K562 (cell line): Measurements from ENCODE around the gene SLC4A2. TPM values are rescaled to one million over a fixed set of nuclear protein-coding genes. Genes with fewer than 3 reads are reported as not detected.

ENCODE experiments used
- ADNP ChIP-seq: fragments of 200-800 bp; sonication (Bioruptor generic); IDR thresholded peaks from 2 replicates; pipeline ENCODE4 v1.6.1; 2016; ENCODE audit warnings: missing genetic modification characterization, missing compliant biosample characterization
- ARID1B ChIP-seq: fragments of 450-650 bp; IDR thresholded peaks from 2 replicates; pipeline ENCODE4 v1.6.1; 2016; ENCODE audit warnings: antibody characterized with exemption, mild to moderate bottlenecking, inconsistent platforms
- ATF2 ChIP-seq: sonication (generic); formaldehyde crosslinking; IDR thresholded peaks from 2 replicates; pipeline ENCODE4 v1.8.1; 2022; ENCODE audit warnings: missing genetic modification reagents
- BRD9 ChIP-seq: fragments of 450-650 bp; IDR thresholded peaks from 2 replicates; pipeline ENCODE4 v1.6.1; 2018; ENCODE audit warnings: low read depth; ENCODE audit not compliant: partially characterized antibody
- GTF2B ChIP-seq: IDR thresholded peaks from 2 replicates; pipeline ENCODE4 v1.6.1; 2011; ENCODE audit not compliant: insufficient read length; ENCODE audit errors: extremely low read depth
- GTF2E2 ChIP-seq: fragments of 200-800 bp; sonication (Bioruptor generic); IDR thresholded peaks from 2 replicates; pipeline ENCODE4 v1.6.1; 2016; ENCODE audit warnings: missing genetic modification characterization, missing compliant biosample characterization
- L3MBTL2 ChIP-seq: fragments of 450-650 bp; IDR thresholded peaks from 2 replicates; pipeline ENCODE4 v1.6.1; 2016; ENCODE audit warnings: mild to moderate bottlenecking, moderate library complexity
- MCM2 ChIP-seq: fragments of 450-650 bp; IDR thresholded peaks from 2 replicates; pipeline ENCODE4 v1.6.1; 2017; ENCODE audit warnings: low read depth, mild to moderate bottlenecking
- NR2C2 ChIP-seq, 2 experiments: fragments of 200-800 bp in 1 of 2; sonication (Bioruptor generic) in 1 of 2; sonication (generic) in 1 of 2; formaldehyde crosslinking in 1 of 2; IDR thresholded peaks; 2 replicates each; pipeline versions ENCODE4 v1.6.1 to v1.8.0; 2016 to 2022; ENCODE audit warnings: mild to moderate bottlenecking in 1 of 2, missing compliant biosample characterization in 1 of 2, missing genetic modification characterization in 1 of 2, missing genetic modification reagents in 1 of 2
- PHB2 ChIP-seq: fragments of 450-650 bp; IDR thresholded peaks from 2 replicates; pipeline ENCODE4 v1.6.1; 2017; ENCODE audit warnings: low read depth
- RB1 ChIP-seq: fragments of 450-650 bp; IDR thresholded peaks from 2 replicates; pipeline ENCODE4 v1.6.1; 2017; ENCODE audit warnings: low read depth, mild to moderate bottlenecking
- RBBP5 ChIP-seq: fragments of 200-600 bp; sonication (generic); IDR thresholded peaks from 2 replicates; pipeline ENCODE4 v1.6.1; 2012; ENCODE audit warnings: borderline replicate concordance, mild to moderate bottlenecking, low read length, control low read depth, inconsistent platforms; ENCODE audit not compliant: insufficient read depth, poor library complexity, severe bottlenecking
- RBM25 ChIP-seq: fragments of 200-400 bp; formaldehyde crosslinking; IDR thresholded peaks from 2 replicates; pipeline ENCODE4 v1.6.1; 2018; ENCODE audit warnings: low read length, low read depth, moderate library complexity; ENCODE audit not compliant: severe bottlenecking
- TEAD1 ChIP-seq, 2 experiments: fragments of 450-650 bp in 1 of 2; sonication (generic) in 1 of 2; formaldehyde crosslinking; IDR thresholded peaks; 2 replicates each; pipeline versions ENCODE4 v1.4.0 to v1.8.0; 2020 to 2022; ENCODE audit warnings: mild to moderate bottlenecking in 2 of 2, missing genetic modification reagents in 1 of 2
- TGIF2 ChIP-seq: sonication (generic); formaldehyde crosslinking; IDR thresholded peaks from 2 replicates; pipeline ENCODE4 v1.8.1; 2022; ENCODE audit warnings: mild to moderate bottlenecking, missing genetic modification reagents, moderate library complexity
- ZBTB49 ChIP-seq: sonication (generic); formaldehyde crosslinking; IDR thresholded peaks from 2 replicates; pipeline ENCODE4 v1.8.0; 2022; ENCODE audit warnings: missing genetic modification reagents, mild to moderate bottlenecking, borderline replicate concordance
- ZFP91 ChIP-seq: sonication (generic); formaldehyde crosslinking; IDR thresholded peaks from 2 replicates; pipeline ENCODE4 v1.8.0; 2022; ENCODE audit warnings: mild to moderate bottlenecking, missing genetic modification reagents
- ZNF507 ChIP-seq: conservative IDR thresholded peaks from 2 replicates; pipeline ENCODE4 v1.6.1; 2017; ENCODE audit warnings: missing genetic modification characterization, missing compliant biosample characterization
- ZNF740 ChIP-seq, 3 experiments: fragments of 200-800 bp in 1 of 3; sonication (Bioruptor generic) in 1 of 3; sonication (generic) in 1 of 3; formaldehyde crosslinking in 1 of 3; IDR thresholded peaks; 2 replicates each; pipeline versions ENCODE4 v1.6.1 to v1.8.0; 2016 to 2022; ENCODE audit warnings: mild to moderate bottlenecking in 2 of 3, missing compliant biosample characterization in 2 of 3, missing genetic modification characterization in 2 of 3, missing genetic modification reagents in 1 of 3
- polyA plus RNA-seq, 8 experiments: library from polyadenylated mRNA; depleted of rRNA in 4 of 8; stranded (reverse) in 5 of 8; unstranded in 3 of 8; fragments of >200 nt; fragmentation: Nextera tagmentation in 2 of 8; fragmentation: Illumina TruSeq in 1 of 8; extraction: Ambion mirVana in 2 of 8; extraction: Trizol in 1 of 8; gene quantifications; 2 replicates each; pipeline versions ENCODE4 v1.2.1 to v1.2.3, GENCODE V29; 2011 to 2014; ENCODE audit warnings: inconsistent platforms in 1 of 8, missing spikeins in 1 of 8
- total RNA-seq, 7 experiments: library from RNA; depleted of rRNA in 6 of 7; stranded (reverse); fragments of >200 nt in 6 of 7; fragmentation: Illumina TruSeq in 2 of 7; extraction: Trizol in 2 of 7; gene quantifications; 2 replicates each; pipeline versions ENCODE4 v1.2.1 to v1.2.3, GENCODE V29; 2011 to 2021; ENCODE audit warnings: low replicate concordance in 1 of 7

SLC4A2 gene
- total and polyA plus RNA-seq, 9 of the 15 experiments (the other 6 are each of a cell fraction or from before 2014, with no cell fraction given), result 11.4 to 375 (median 130) TPM

- TF ChIP-seq ATF2 (CRISPR knock-in tag), result no peak
- TF ChIP-seq RBM25, result no peak
- no peak for TF ChIP-seq RB1
- no peak for TF ChIP-seq ZBTB49 (CRISPR knock-in tag)
- no peak for TF ChIP-seq MCM2
- TF ChIP-seq GTF2B, result no peak
- TF ChIP-seq NR2C2 (CRISPR knock-in tag; IDR thresholded peaks at IDR 0.05), result no peak
- TF ChIP-seq NR2C2 (tag; IDR thresholded peaks at IDR 0.05), result no peak
- TF ChIP-seq ZNF507 (tag), result no peak
- no peak for TF ChIP-seq TGIF2
- peak; percentile 53; the same call in 1 of the 2 replicates for TF ChIP-seq PHB2
- TF ChIP-seq TEAD1 (CRISPR knock-in tag; IDR thresholded peaks at IDR 0.05), result no peak
- TF ChIP-seq ARID1B, result peak; percentile 51; the same call in 1 of the 2 replicates
- TF ChIP-seq ZNF740 (CRISPR knock-in tag; IDR thresholded peaks at IDR 0.05), result no peak
- TF ChIP-seq ZNF740 (tag; IDR thresholded peaks at IDR 0.05), result no peak
- TF ChIP-seq RBBP5, result peak; percentile 49
- peak; percentile 89 for TF ChIP-seq L3MBTL2
- TF ChIP-seq ZFP91 (CRISPR knock-in tag), result no peak
- TF ChIP-seq BRD9, result peak; percentile 73
- TF ChIP-seq ADNP (tag), result no peak
- TF ChIP-seq GTF2E2 (tag), result no peak
Observed at GRCh38 chr7:151082141-151083070, 23.0 kb downstream of the SLC4A2 start (continued).
